ENCODE measurements around the gene SAXO1.

SAXO1 gene

GRCh38 chr9:18909140-18910018 lies 123.6 kb downstream of the SAXO1 start:
- DNase-seq: no peak

GRCh38 chr9:18907927-18908625 lies 124.9 kb downstream of the SAXO1 start:
- no peak for DNase-seq

GRCh38 chr9:18906656-18907395 lies 126.2 kb downstream of the SAXO1 start:
- DNase-seq: peak; percentile 58

GRCh38 chr9:18905883-18906629 lies 127.0 kb downstream of the SAXO1 start:
- peak; percentile 34 for DNase-seq

GRCh38 chr9:18905028-18905882 lies 127.8 kb downstream of the SAXO1 start:
- peak; percentile 91 for DNase-seq

GRCh38 chr9:18903450-18903849 lies 129.6 kb downstream of the SAXO1 start:
- DNase-seq: no peak

GRCh38 chr9:18896531-18897179 lies 136.4 kb downstream of the SAXO1 start:
- DNase-seq: no peak

- DNase-seq: no peak
These were observed 137.0 kb downstream of the SAXO1 start for GRCh38 chr9:18896004-18896403.

GRCh38 chr9:18893491-18893890 lies 139.5 kb downstream of the SAXO1 start:
- DNase-seq: no peak

GRCh38 chr9:18893046-18893445 lies 140.0 kb downstream of the SAXO1 start:
- DNase-seq: no peak

- DNase-seq: no peak
These were observed 140.9 kb downstream of the SAXO1 start for GRCh38 chr9:18891946-18892670.

- peak; percentile 72 for DNase-seq
These were observed 142.6 kb downstream of the SAXO1 start for GRCh38 chr9:18890372-18890771.

- no peak for DNase-seq
These were observed 143.5 kb downstream of the SAXO1 start for GRCh38 chr9:18889550-18889949.

GRCh38 chr9:18888290-18888689 lies 144.7 kb downstream of the SAXO1 start:
- no peak for DNase-seq

- DNase-seq: no peak
These were observed 145.5 kb downstream of the SAXO1 start for GRCh38 chr9:18887546-18887945.

- DNase-seq: no peak
These were observed 151.3 kb downstream of the SAXO1 start for GRCh38 chr9:18881758-18882157.

GRCh38 chr9:18877984-18878383 lies 155.0 kb downstream of the SAXO1 start:
- DNase-seq: no peak
